GM12878 (cell line): Measurements from ENCODE around the gene OR56A4. TPM values are rescaled to one million over a fixed set of nuclear protein-coding genes. Genes with fewer than 3 reads are reported as not detected.

Experiments used
- ATAC-seq: fragments of 200-7000 bp; cut with Tn5 transposase; 3 replicates; pipeline ENCODE4 v1.9.1; 2020; ENCODE audit warnings: mild to moderate bottlenecking, moderate library complexity
- BruUV-seq: library from RNA; stranded (reverse); fragments of 400-500 nt; replicated peaks from 2 replicates; lab custom pipeline; 2021; lab: Mats Ljungman, UMichigan
- CTCF ChIA-PET: fragments of 300-600 bp; sonication (Branson Sonifier 250); formaldehyde crosslinking; extraction: SDS; loops from one replicate; lab custom pipeline; 2021; ENCODE audit warnings: inconsistent platforms; lab: Yijun Ruan, JAX
- POLR2A ChIA-PET: fragments of 350-600 bp; formaldehyde crosslinking; extraction: SDS; loops from one replicate; lab custom pipeline; 2021; ENCODE audit warnings: inconsistent platforms; lab: Charles Lee
- RAD21 ChIA-PET: fragments of 300-600 bp; sonication (Branson Sonifier 250); formaldehyde crosslinking; loops from one replicate; lab custom pipeline; 2023; ENCODE audit warnings: antibody characterized with exemption; ENCODE audit not compliant: unreplicated experiment; lab: Charles Lee
- SMC1A ChIA-PET: fragments of 300-600 bp; sonication (Branson Sonifier 250); formaldehyde crosslinking; loops from one replicate; lab custom pipeline; 2023; ENCODE audit not compliant: unreplicated experiment, uncharacterized antibody; lab: Charles Lee
- DNase-seq: peaks from one replicate; pipeline ENCODE4 v3.0.0-alpha.2; 2011; ENCODE audit warnings: low read depth, low spot score
- FAIRE-seq: peaks from 3 replicates; lab custom pipeline; 2011; peaks lifted over from hg19 to GRCh38; lab: Jason Lieb, UNC
- H2AFZ ChIP-seq: 2 replicates; pipeline ENCODE4 v1.6.0; 2011; ENCODE audit warnings: low read depth, low read length, control low read depth; ENCODE audit not compliant: control insufficient read depth
- H3K27ac ChIP-seq: 2 replicates; pipeline ENCODE4 v1.5.1; 2011; ENCODE audit warnings: control low read depth; ENCODE audit not compliant: control insufficient read depth, insufficient read depth
- H3K27me3 ChIP-seq, 2 experiments: replicated peaks in 1 of 2; 2 replicates each; pipeline versions ENCODE4 v1.6.0 to v1.6.1; 2011; ENCODE audit warnings: low read length in 1 of 2; ENCODE audit not compliant: control insufficient read depth in 2 of 2, insufficient read depth in 2 of 2
- H3K36me3 ChIP-seq, 2 experiments: 2 replicates each; pipeline ENCODE4 v1.5.1; 2011; ENCODE audit warnings: low read length in 1 of 2; ENCODE audit not compliant: control insufficient read depth in 2 of 2, insufficient read depth in 2 of 2
- H3K4me1 ChIP-seq: 2 replicates; pipeline ENCODE4 v1.6.1; 2011; ENCODE audit warnings: mild to moderate bottlenecking, low read length, moderate library complexity, mixed read lengths; ENCODE audit not compliant: control insufficient read depth, insufficient read depth
- H3K4me2 ChIP-seq: 2 replicates; pipeline ENCODE4 v1.6.0; 2011; ENCODE audit warnings: control low read depth; ENCODE audit not compliant: control insufficient read depth, insufficient read depth
- H3K4me3 ChIP-seq: fragments of 200-600 bp; sonication (generic); 2 replicates; pipeline ENCODE4 v1.5.1; 2016
- H3K79me2 ChIP-seq: 2 replicates; pipeline ENCODE4 v1.6.0; 2011; ENCODE audit warnings: low read length; ENCODE audit not compliant: control insufficient read depth, insufficient read depth
- H3K9ac ChIP-seq: 2 replicates; pipeline ENCODE4 v1.8.0; 2011; ENCODE audit warnings: low read length, control low read depth, mixed read lengths; ENCODE audit not compliant: control insufficient read depth, insufficient read depth
- H3K9me3 ChIP-seq: replicated peaks from 3 replicates; pipeline ENCODE4 v1.5.1; 2011; ENCODE audit warnings: mild to moderate bottlenecking, low read length; ENCODE audit not compliant: control insufficient read depth, insufficient read depth
- H4K20me1 ChIP-seq: 2 replicates; pipeline ENCODE4 v1.6.0; 2011; ENCODE audit not compliant: control insufficient read depth, insufficient read depth
- CTCF ChIP-seq, 3 experiments: IDR thresholded peaks in 2 of 3; conservative IDR thresholded peaks in 1 of 3; 2 replicates each; pipeline ENCODE4 v1.5.1; 2011; ENCODE audit warnings: low read depth in 3 of 3, low read length in 3 of 3, mild to moderate bottlenecking in 3 of 3, control low read depth in 2 of 3, moderate library complexity in 2 of 3, inconsistent platforms in 1 of 3, mixed read lengths in 1 of 3; ENCODE audit not compliant: control insufficient read depth in 2 of 3, insufficient read depth in 1 of 3; ENCODE audit errors: extremely low read depth in 1 of 3
- ETV6 ChIP-seq, 2 experiments: fragments of 450-650 bp in 1 of 2; IDR thresholded peaks in 1 of 2; conservative IDR thresholded peaks in 1 of 2; 2 replicates each; pipeline ENCODE4 v1.6.1; 2014; ENCODE audit warnings: antibody characterized with exemption in 1 of 2, borderline replicate concordance in 1 of 2, low read depth in 1 of 2, mild to moderate bottlenecking in 1 of 2, moderate library complexity in 1 of 2
- IKZF2 ChIP-seq, 2 experiments: fragments of 450-650 bp; IDR thresholded peaks; 2 replicates each; pipeline ENCODE4 v1.6.1; 2017; ENCODE audit warnings: mild to moderate bottlenecking in 2 of 2, moderate library complexity in 2 of 2
- KLF5 ChIP-seq: fragments of 450-650 bp; IDR thresholded peaks from 2 replicates; pipeline ENCODE4 v1.6.1; 2014; ENCODE audit warnings: mild to moderate bottlenecking; ENCODE audit not compliant: partially characterized antibody
- MYC ChIP-seq: IDR thresholded peaks from 2 replicates; pipeline ENCODE4 v1.6.1; 2011; ENCODE audit warnings: mild to moderate bottlenecking, low read length, moderate library complexity, inconsistent platforms; ENCODE audit not compliant: insufficient read depth, insufficient replicate concordance, insufficient read length, severe bottlenecking
- NR2C2 ChIP-seq: IDR thresholded peaks from 2 replicates; pipeline ENCODE4 v1.6.1; 2011; ENCODE audit warnings: borderline replicate concordance, low read depth; ENCODE audit not compliant: control insufficient read depth, insufficient read length
- RCOR1 ChIP-seq: conservative IDR thresholded peaks from 2 replicates; pipeline ENCODE4 v1.6.1; 2012; ENCODE audit warnings: low read depth, low read length, improper control_type of control experiment
- RELA ChIP-seq: fragments of 450-650 bp; IDR thresholded peaks from 2 replicates; pipeline ENCODE4 v1.8.0; 2014; ENCODE audit warnings: borderline replicate concordance; ENCODE audit not compliant: partially characterized antibody
- REST ChIP-seq: IDR thresholded peaks from 2 replicates; pipeline ENCODE4 v1.6.1; 2012; ENCODE audit warnings: mild to moderate bottlenecking, low read depth, low read length
- RUNX3 ChIP-seq: IDR thresholded peaks from 2 replicates; pipeline ENCODE4 v1.6.1; 2012; ENCODE audit warnings: low read length, inconsistent platforms
- SIN3A ChIP-seq: IDR thresholded peaks from 2 replicates; pipeline ENCODE4 v1.6.1; 2012; ENCODE audit warnings: low read depth, low read length, improper control_type of control experiment
- ZBED1 ChIP-seq: IDR thresholded peaks from 2 replicates; pipeline ENCODE4 v1.6.1; 2016; ENCODE audit warnings: borderline replicate concordance
- ZNF274 ChIP-seq: IDR thresholded peaks from one replicate; pipeline ENCODE4 v1.8.0; 2011; ENCODE audit not compliant: insufficient read length, insufficient read depth
- WGBS: methylation state at CpG from one replicate; pipeline ENCODE4 v1.1.6; 2016; ENCODE audit warnings: low lambda C conversion rate; ENCODE audit not compliant: insufficient replicate concordance, insufficient coverage; ENCODE audit errors: missing lambda C conversion rate; 5-methylcytosine and 5-hydroxymethylcytosine counted together
- in situ Hi-C: fragments of 300-500 bp; cut with MboI; formaldehyde crosslinking; loops from 9 replicates; pipeline ENCODE4 v1.14.3; 2018; ENCODE audit warnings: mixed read lengths
- intact Hi-C: fragments of 100-400 bp; cut with micrococcal nuclease; formaldehyde crosslinking; loops from one replicate; pipeline ENCODE4 v1.14.2; 2022; ENCODE audit not compliant: unreplicated experiment
- polyA plus RNA-seq, 11 experiments: library from polyadenylated mRNA; depleted of rRNA in 4 of 11; unstranded in 6 of 11; stranded (reverse) in 5 of 11; fragments of >200 nt; fragmentation: Nextera tagmentation in 4 of 11; fragmentation: Illumina TruSeq in 1 of 11; extraction: Ambion mirVana in 4 of 11; extraction: Trizol in 1 of 11; gene quantifications; 1 replicate in 1 of 11; 2 replicates in 10 of 11; pipeline versions ENCODE4 v1.2.1 to v1.2.3, GENCODE V29; 2011 to 2016; ENCODE audit warnings: inconsistent platforms in 2 of 11, missing spikeins in 2 of 11, low read depth in 1 of 11
- total RNA-seq, 4 experiments: library from RNA; depleted of rRNA in 3 of 4; stranded (reverse); fragments of >200 nt in 3 of 4; fragmentation: Illumina TruSeq in 1 of 4; extraction: Trizol in 1 of 4; gene quantifications; 2 replicates each; pipeline versions ENCODE4 v1.2.1 to v1.2.3, GENCODE V29; 2013 to 2021
- TF ChIP-seq, protein P1 (sequence below): fragments of 450-650 bp; IDR thresholded peaks from 2 replicates; pipeline ENCODE4 v1.6.1; 2017; ENCODE audit warnings: borderline replicate concordance

Gene OR56A4
- total and polyA plus RNA-seq, 10 of the 15 experiments (the other 5 are each of a cell fraction or from before 2014, with no cell fraction given): not detected

DNA sequence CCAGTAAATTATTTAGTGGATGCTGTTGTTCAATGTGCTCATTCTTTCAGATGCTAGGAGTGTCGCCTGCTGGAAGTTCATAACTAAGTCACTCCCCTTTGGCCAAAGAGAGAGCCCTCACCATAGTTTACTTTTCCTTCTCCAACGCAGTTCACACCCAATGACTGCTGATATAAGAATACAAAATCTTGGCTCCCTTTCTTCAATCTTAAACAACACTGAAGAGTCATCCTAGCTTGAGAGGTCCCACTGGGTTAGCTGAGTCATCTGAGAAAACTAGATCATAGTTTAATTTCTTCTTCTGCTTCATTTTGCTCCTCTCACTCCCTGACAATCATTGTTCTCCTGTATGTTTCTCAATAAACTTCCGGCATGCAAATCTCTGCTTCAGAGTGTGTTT lies 14.6 kb downstream of the OR56A4 start:
- Histone ChIP-seq H3K27ac (no peak overlapping the region), H3K4me3 (no peak overlapping the region), H3K36me3 (no peaks in the 10 kb centered on the region)
- ChIA-PET CTCF (interaction anchor here (0.6 to 1.9 kb wide), 7 partner anchors 18 to 1994 kb away, joined by 3 to 14 read pairs (median 5); no protein-coding TSS in a partner anchor), RAD21 (interaction anchor here (0.9 to 1.3 kb wide), 2 partner anchors 314 to 371 kb away, joined by 3 read pairs; no protein-coding TSS in a partner anchor), POLR2A (no interaction called here)
- WGBS: 8% methylated on average over 3 of the region's 3 CpGs
- no peak for DNase-seq
- intact Hi-C loops: no loop called here
- no TSS peak for BruUV-seq
- no peak for TF ChIP-seq ZNF274
- no peak for TF ChIP-seq CTCF (IDR thresholded peaks at IDR 0.05 in 2 of 3, conservative IDR thresholded peaks at IDR 0.05 in 1 of 3; ENCODE audit: control insufficient read depth in 2 of 3, extremely low read depth in 1 of 3, insufficient read depth in 1 of 3, low read depth in 3 of 3, low read length in 3 of 3)
- TF ChIP-seq RUNX3: no peak
- TF ChIP-seq MYC: no peak
- TF ChIP-seq, protein P1, sequence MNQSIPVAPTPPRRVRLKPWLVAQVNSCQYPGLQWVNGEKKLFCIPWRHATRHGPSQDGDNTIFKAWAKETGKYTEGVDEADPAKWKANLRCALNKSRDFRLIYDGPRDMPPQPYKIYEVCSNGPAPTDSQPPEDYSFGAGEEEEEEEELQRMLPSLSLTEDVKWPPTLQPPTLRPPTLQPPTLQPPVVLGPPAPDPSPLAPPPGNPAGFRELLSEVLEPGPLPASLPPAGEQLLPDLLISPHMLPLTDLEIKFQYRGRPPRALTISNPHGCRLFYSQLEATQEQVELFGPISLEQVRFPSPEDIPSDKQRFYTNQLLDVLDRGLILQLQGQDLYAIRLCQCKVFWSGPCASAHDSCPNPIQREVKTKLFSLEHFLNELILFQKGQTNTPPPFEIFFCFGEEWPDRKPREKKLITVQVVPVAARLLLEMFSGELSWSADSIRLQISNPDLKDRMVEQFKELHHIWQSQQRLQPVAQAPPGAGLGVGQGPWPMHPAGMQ: no peak
- no peak for TF ChIP-seq REST
- TF ChIP-seq IKZF2 (IDR thresholded peaks at IDR 0.05): no peak
- TF ChIP-seq ETV6 (conservative IDR thresholded peaks at IDR 0.05 in 1 of 2, IDR thresholded peaks at IDR 0.05 in 1 of 2; ENCODE audit: borderline replicate concordance in 1 of 2, low read depth in 1 of 2): no peak
- no peak for TF ChIP-seq RCOR1
- TF ChIP-seq ZBED1: no peak
- TF ChIP-seq RELA: no peak
- TF ChIP-seq KLF5: no peak
- no peak for TF ChIP-seq NR2C2
- no peak for TF ChIP-seq SIN3A
- TF ChIP-seq, all 136 proteins: peak for 0
- Histone ChIP-seq H3K79me2 (no peaks in the 10 kb centered on the region), H3K4me1 (no peaks in the 10 kb centered on the region), H3K9ac (no peak overlapping the region), H3K27me3 (no peaks in the 10 kb centered on the region), H4K20me1 (no peaks in the 10 kb centered on the region), H3K9me3 (no peaks in the 10 kb centered on the region), H3K4me2 (no peak overlapping the region), H2AFZ (no peak overlapping the region)
- FAIRE-seq (no peak), ATAC-seq (no peak)
- SMC1A ChIA-PET: interaction anchor here (0.7 to 0.8 kb wide), 3 partner anchors 14 to 210 kb away, joined by 3 read pairs; partner anchors contain the start of gene OR56A4
- in situ Hi-C loops: no loop called here
